ACC112 (cell line): ENCODE results near the gene SOX6.

Experiments
- H2AFZ ChIP-seq: fragments of 200-600 bp; sonication (generic); one replicate; pipeline ENCODE4 v1.6.0; 2017; ENCODE audit warnings: antibody characterized with exemption, low read length; ENCODE audit not compliant: unreplicated experiment
- H3K27ac ChIP-seq: fragments of 200-600 bp; sonication (generic); 2 replicates; pipeline ENCODE4 v1.5.1; 2014; ENCODE audit warnings: low read depth, mild to moderate bottlenecking, antibody characterized with exemption, low read length, moderate library complexity
- H3K27me3 ChIP-seq: fragments of 200-600 bp; sonication (generic); 2 replicates; pipeline ENCODE4 v1.6.1; 2014; ENCODE audit warnings: mild to moderate bottlenecking, antibody characterized with exemption, low read length, moderate library complexity, mixed read lengths; ENCODE audit not compliant: insufficient read depth
- H3K36me3 ChIP-seq: fragments of 200-600 bp; sonication (generic); 2 replicates; pipeline ENCODE4 v1.6.1; 2016; ENCODE audit warnings: mild to moderate bottlenecking, antibody characterized with exemption, low read length, moderate library complexity, mixed read lengths; ENCODE audit not compliant: insufficient read depth
- H3K4me1 ChIP-seq: fragments of 200-600 bp; sonication (generic); one replicate; pipeline ENCODE4 v1.6.1; 2016; ENCODE audit warnings: low read length, mixed read lengths; ENCODE audit not compliant: insufficient read depth, unreplicated experiment, control insufficient read depth
- H3K4me3 ChIP-seq: fragments of 200-600 bp; sonication (generic); 2 replicates; pipeline ENCODE4 v1.5.1; 2014; ENCODE audit warnings: mild to moderate bottlenecking, low read depth, low read length
- H3K79me2 ChIP-seq: fragments of 200-600 bp; sonication (generic); one replicate; pipeline ENCODE4 v1.6.0; 2016; ENCODE audit warnings: low read length; ENCODE audit not compliant: control insufficient read depth, unreplicated experiment, insufficient read depth

SOX6 gene

GRCh38 chr11:15956302-15956701 is 400.0 kb downstream of the SOX6 start:
- Histone ChIP-seq H3K27ac (no peak overlapping the region), H3K79me2 (no peaks in the 10 kb centered on the region), H3K27me3 (peaks cover 17% of the 10 kb centered on the region), H2AFZ (no peak overlapping the region), H3K36me3 (no peaks in the 10 kb centered on the region), H3K4me3 (no peak overlapping the region), H3K4me1 (no peaks in the 10 kb centered on the region)

- Histone ChIP-seq H3K27ac (no peak overlapping the region), H3K36me3 (no peaks in the 10 kb centered on the region), H3K4me3 (no peak overlapping the region), H3K79me2 (no peaks in the 10 kb centered on the region), H3K4me1 (no peaks in the 10 kb centered on the region), H2AFZ (no peak overlapping the region), H3K27me3 (peaks cover 21% of the 10 kb centered on the region)
These were observed 400.8 kb downstream of the SOX6 start for GRCh38 chr11:15955595-15955994.

GRCh38 chr11:15947681-15948648 is 408.4 kb downstream of the SOX6 start:
- no peaks in the 10 kb centered on the region for H3K4me1 ChIP-seq
- H2AFZ ChIP-seq = no peak overlapping the region
- H3K27ac ChIP-seq = no peak overlapping the region
- H3K4me3 ChIP-seq = no peak overlapping the region
- H3K27me3 ChIP-seq = peaks cover 35% of the 10 kb centered on the region
- H3K36me3 ChIP-seq = no peaks in the 10 kb centered on the region
- no peaks in the 10 kb centered on the region for H3K79me2 ChIP-seq

GRCh38 chr11:15945726-15946125 is 410.6 kb downstream of the SOX6 start:
- H3K4me3 ChIP-seq = no peak overlapping the region
- no peaks in the 10 kb centered on the region for H3K4me1 ChIP-seq
- H2AFZ ChIP-seq = no peak overlapping the region
- peaks cover 14% of the 10 kb centered on the region for H3K27me3 ChIP-seq
- H3K36me3 ChIP-seq = no peaks in the 10 kb centered on the region
- H3K79me2 ChIP-seq = no peaks in the 10 kb centered on the region
- no peak overlapping the region for H3K27ac ChIP-seq

- Histone ChIP-seq H3K27me3 (peaks cover 4% of the 10 kb centered on the region), H3K79me2 (no peaks in the 10 kb centered on the region), H3K4me1 (no peaks in the 10 kb centered on the region), H3K27ac (no peak overlapping the region), H3K36me3 (no peaks in the 10 kb centered on the region), H3K4me3 (no peak overlapping the region), H2AFZ (no peak overlapping the region)
These were observed 411.9 kb downstream of the SOX6 start for GRCh38 chr11:15944460-15944859.

- Histone ChIP-seq H3K27me3 (peaks cover 4% of the 10 kb centered on the region; the same call in 1 of the 2 replicates), H3K27ac (no peak overlapping the region), H3K79me2 (no peaks in the 10 kb centered on the region), H3K4me1 (no peaks in the 10 kb centered on the region), H2AFZ (no peak overlapping the region), H3K4me3 (no peak overlapping the region), H3K36me3 (no peaks in the 10 kb centered on the region)
These were observed 412.7 kb downstream of the SOX6 start for GRCh38 chr11:15943418-15944197.

GRCh38 chr11:15942936-15943335 is 413.4 kb downstream of the SOX6 start:
- Histone ChIP-seq H3K4me3 (no peak overlapping the region), H3K27me3 (peaks cover 4% of the 10 kb centered on the region; the same call in 1 of the 2 replicates), H3K27ac (no peak overlapping the region), H2AFZ (no peak overlapping the region), H3K36me3 (no peaks in the 10 kb centered on the region), H3K4me1 (no peaks in the 10 kb centered on the region), H3K79me2 (no peaks in the 10 kb centered on the region)

- no peaks in the 10 kb centered on the region for H3K27me3 ChIP-seq
- H3K79me2 ChIP-seq = no peaks in the 10 kb centered on the region
- no peaks in the 10 kb centered on the region for H3K36me3 ChIP-seq
- H3K27ac ChIP-seq = no peak overlapping the region
- no peak overlapping the region for H2AFZ ChIP-seq
- no peaks in the 10 kb centered on the region for H3K4me1 ChIP-seq
- H3K4me3 ChIP-seq = no peak overlapping the region
These were observed 414.2 kb downstream of the SOX6 start for GRCh38 chr11:15942126-15942525.

- no peak overlapping the region for H3K27ac ChIP-seq
- no peaks in the 10 kb centered on the region for H3K4me1 ChIP-seq
- H3K79me2 ChIP-seq = no peaks in the 10 kb centered on the region
- H3K36me3 ChIP-seq = no peaks in the 10 kb centered on the region
- H3K4me3 ChIP-seq = no peak overlapping the region
- H3K27me3 ChIP-seq = peaks cover 3% of the 10 kb centered on the region; the same call in 1 of the 2 replicates
- H2AFZ ChIP-seq = no peak overlapping the region
These were observed 415.1 kb downstream of the SOX6 start for GRCh38 chr11:15941206-15941770.

GRCh38 chr11:15940462-15941205 is 415.7 kb downstream of the SOX6 start:
- H3K4me3 ChIP-seq = no peak overlapping the region
- H3K27me3 ChIP-seq = peaks cover 8% of the 10 kb centered on the region; the same call in 1 of the 2 replicates
- no peaks in the 10 kb centered on the region for H3K4me1 ChIP-seq
- no peaks in the 10 kb centered on the region for H3K79me2 ChIP-seq
- H3K27ac ChIP-seq = no peak overlapping the region
- H2AFZ ChIP-seq = no peak overlapping the region
- H3K36me3 ChIP-seq = no peaks in the 10 kb centered on the region
